C4-2B (cell line): ENCODE results near the gene DLG1.

ENCODE experiments used
- H3K27ac ChIP-seq: fragments of 450-650 bp; 2 replicates; pipeline ENCODE4 v1.5.1; 2017
- CTCF ChIP-seq: fragments of 450-650 bp; conservative IDR thresholded peaks from 2 replicates; pipeline ENCODE4 v1.5.1; 2017; ENCODE audit warnings: mild to moderate bottlenecking
- ZFX ChIP-seq: fragments of 450-650 bp; IDR thresholded peaks from 2 replicates; pipeline ENCODE4 v1.6.1; 2017

DLG1 gene

GRCh38 chr3:197021231-197021630 lies 277.2 kb downstream of the DLG1 start:
- H3K27ac ChIP-seq, result no peak overlapping the region
- TF ChIP-seq ZFX (no peak), CTCF (no peak)

GRCh38 chr3:197019535-197019934 lies 278.9 kb downstream of the DLG1 start:
- TF ChIP-seq ZFX (no peak), CTCF (no peak)

GRCh38 chr3:197019021-197019420 lies 279.4 kb downstream of the DLG1 start:
- no peak overlapping the region for H3K27ac ChIP-seq
- no peak for TF ChIP-seq CTCF
- no peak for TF ChIP-seq ZFX

More at GRCh38 chr3:197019535-197019934, 278.9 kb downstream of the DLG1 start:
- no peak overlapping the region for H3K27ac ChIP-seq

- no peak for TF ChIP-seq CTCF
- no peak for TF ChIP-seq ZFX
- no peak overlapping the region for H3K27ac ChIP-seq
Observed at GRCh38 chr3:197017003-197017402, 281.4 kb downstream of the DLG1 start.

GRCh38 chr3:197015790-197016736 lies 282.3 kb downstream of the DLG1 start:
- H3K27ac ChIP-seq, result no peak overlapping the region
- no peak for TF ChIP-seq ZFX
- TF ChIP-seq CTCF, result no peak

- H3K27ac ChIP-seq, result no peak overlapping the region
- TF ChIP-seq ZFX (no peak), CTCF (no peak)
Observed at GRCh38 chr3:197014942-197015575, 283.4 kb downstream of the DLG1 start.

- no peak overlapping the region for H3K27ac ChIP-seq
- TF ChIP-seq CTCF (no peak), ZFX (no peak)
Observed at GRCh38 chr3:197014024-197014423, 284.4 kb downstream of the DLG1 start.
